Peyer's patch (tissue), 4 donors: ENCODE results near the gene RPL18.

ENCODE experiments used
- CTCF ChIP-seq, 6 experiments: fragments of 450-650 bp in 4 of 6; fragments of 200-600 bp in 2 of 6; sonication (generic) in 1 of 6; IDR thresholded peaks; one replicate each; pipeline ENCODE4 v1.5.1; 2017 to 2019; ENCODE audit warnings: antibody characterized with exemption in 6 of 6, mild to moderate bottlenecking in 3 of 6, moderate library complexity in 1 of 6
- POLR2A ChIP-seq, 2 donors: fragments of 450-650 bp; IDR thresholded peaks; one replicate each; pipeline ENCODE4 v1.5.1; 2017; ENCODE audit warnings: antibody characterized with exemption in 2 of 2, mild to moderate bottlenecking in 2 of 2, moderate library complexity in 2 of 2

- TF ChIP-seq CTCF (IDR thresholded peaks at IDR 0.05) (no peak), POLR2A (IDR thresholded peaks at IDR 0.05) (no peak)
Measured at GRCh38 chr19:48627865-48628314, 8.9 kb upstream of the RPL18 start.
